H1 (cell line): ENCODE results near the gene YWHAQ. TPM values are rescaled to one million over a fixed set of nuclear protein-coding genes. Genes with fewer than 3 reads are reported as not detected.

Source experiments
- CTCF ChIA-PET: fragments of 300-600 bp; sonication (Branson Sonifier 250); formaldehyde crosslinking; loops from one replicate; lab custom pipeline; 2021; ENCODE audit not compliant: partially characterized antibody; lab: Charles Lee
- POLR2A ChIA-PET: fragments of 300-600 bp; sonication (Branson Sonifier 250); formaldehyde crosslinking; loops from one replicate; lab custom pipeline; 2021; ENCODE audit warnings: inconsistent platforms; ENCODE audit not compliant: partially characterized antibody; lab: Charles Lee
- DNase-seq, 2 experiments: peaks; one replicate each; pipeline versions ENCODE4 v3.0.0 to v3.0.0-alpha.2; 2010 to 2022; ENCODE audit warnings: low spot score in 2 of 2, low read depth in 1 of 2, mixed read lengths in 1 of 2
- FAIRE-seq: peaks from 2 replicates; lab custom pipeline; 2011; peaks lifted over from hg19 to GRCh38; lab: Jason Lieb, UNC
- H2AFZ ChIP-seq: 2 replicates; pipeline ENCODE4 v1.8.1; 2012; ENCODE audit warnings: low read length, inconsistent platforms
- H2AK5ac ChIP-seq: 2 replicates; pipeline ENCODE4 v1.6.1; 2013; ENCODE audit warnings: low read depth, low read length
- H2BK120ac ChIP-seq: replicated peaks from 2 replicates; pipeline ENCODE3; 2013; ENCODE audit warnings: low read depth, low read length, inconsistent platforms
- H2BK12ac ChIP-seq: 2 replicates; pipeline ENCODE4 v1.6.1; 2013; ENCODE audit warnings: low read depth, low read length
- H2BK15ac ChIP-seq: 2 replicates; pipeline ENCODE4 v1.6.1; 2013; ENCODE audit warnings: low read length
- H2BK20ac ChIP-seq: 2 replicates; pipeline ENCODE4 v1.6.1; 2013; ENCODE audit warnings: low read length
- H2BK5ac ChIP-seq: 2 replicates; pipeline ENCODE4 v1.6.1; 2013; ENCODE audit warnings: low read depth, low read length
- H3K14ac ChIP-seq: 2 replicates; pipeline ENCODE4 v1.6.1; 2013; ENCODE audit warnings: inconsistent platforms; ENCODE audit not compliant: insufficient read length
- H3K18ac ChIP-seq: 2 replicates; pipeline ENCODE4 v1.6.1; 2013; ENCODE audit warnings: low read length; ENCODE audit errors: extremely low read depth
- H3K23ac ChIP-seq: 2 replicates; pipeline ENCODE4 v1.6.1; 2013; ENCODE audit warnings: inconsistent platforms; ENCODE audit not compliant: insufficient read length
- H3K23me2 ChIP-seq: 2 replicates; pipeline ENCODE4 v1.6.1; 2013; ENCODE audit warnings: low read depth, low read length
- H3K27ac ChIP-seq: 2 replicates; pipeline ENCODE4 v1.6.1; 2011; ENCODE audit warnings: low read depth, low read length, inconsistent platforms
- H3K27me3 ChIP-seq, 4 experiments: replicated peaks in 1 of 4; 1 replicate in 1 of 4; 2 replicates in 3 of 4; pipeline versions ENCODE4 v1.6.1 to v1.8.1; 2011 to 2013; ENCODE audit warnings: low read length in 3 of 4, mild to moderate bottlenecking in 3 of 4, inconsistent platforms in 2 of 4, mixed read lengths in 2 of 4, moderate library complexity in 1 of 4; ENCODE audit not compliant: control insufficient read depth in 3 of 4, insufficient read depth in 3 of 4; ENCODE audit errors: extremely low read depth in 1 of 4
- H3K36me3 ChIP-seq, 4 experiments: 2 replicates each; pipeline versions ENCODE4 v1.6.1 to v1.8.1; 2011 to 2013; ENCODE audit warnings: mild to moderate bottlenecking in 4 of 4, low read length in 3 of 4, moderate library complexity in 2 of 4, control low read depth in 1 of 4, inconsistent platforms in 1 of 4; ENCODE audit not compliant: insufficient read depth in 4 of 4, control insufficient read depth in 2 of 4
- H3K4ac ChIP-seq: replicated peaks from 2 replicates; pipeline ENCODE3; 2013; ENCODE audit warnings: low read length, low read depth, mixed read lengths, inconsistent platforms; ENCODE audit not compliant: insufficient read length
- H3K4me1 ChIP-seq, 4 experiments: replicated peaks in 1 of 4; 1 replicate in 1 of 4; 2 replicates in 3 of 4; pipeline versions ENCODE4 v1.6.1 to v1.8.1; 2011 to 2013; ENCODE audit warnings: low read length in 3 of 4, inconsistent platforms in 2 of 4, mixed read lengths in 1 of 4; ENCODE audit not compliant: insufficient read depth in 4 of 4, control insufficient read depth in 3 of 4
- H3K4me2 ChIP-seq, 2 experiments: 2 replicates each; pipeline versions ENCODE4 v1.6.1 to v1.8.1; 2011 to 2013; ENCODE audit warnings: low read depth in 2 of 2, low read length in 2 of 2, control low read depth in 1 of 2, inconsistent platforms in 1 of 2, mild to moderate bottlenecking in 1 of 2; ENCODE audit not compliant: insufficient read depth in 1 of 2
- H3K4me3 ChIP-seq, 4 experiments: fragments of 200-600, 300-600 bp in 1 of 4; sonication (generic), shearing (Covaris generic), sonication (Bioruptor Twin) in 1 of 4; 2 replicates each; pipeline versions ENCODE4 v1.5.1 to v1.8.1; 2011 to 2016; ENCODE audit warnings: low read length in 4 of 4, low read depth in 3 of 4, control low read depth in 2 of 4, inconsistent platforms in 2 of 4, mild to moderate bottlenecking in 2 of 4, mixed read lengths in 1 of 4, moderate library complexity in 1 of 4; ENCODE audit not compliant: insufficient read depth in 2 of 4; ENCODE audit errors: extremely low read depth in 1 of 4
- H3K56ac ChIP-seq: replicated peaks from 2 replicates; pipeline ENCODE3; 2013; ENCODE audit warnings: low read depth, mild to moderate bottlenecking, mixed read lengths, low read length, inconsistent platforms; ENCODE audit not compliant: insufficient read length
- H3K79me1 ChIP-seq: 2 replicates; pipeline ENCODE4 v1.6.1; 2013; ENCODE audit warnings: low read depth, low read length, control low read depth
- H3K79me2 ChIP-seq, 2 experiments: 2 replicates each; pipeline versions ENCODE4 v1.6.1 to v1.8.1; 2012 to 2013; ENCODE audit warnings: low read length in 2 of 2, mild to moderate bottlenecking in 2 of 2, inconsistent platforms in 1 of 2; ENCODE audit not compliant: insufficient read depth in 2 of 2, control insufficient read depth in 1 of 2
- H3K9ac ChIP-seq, 4 experiments: replicated peaks in 1 of 4; 1 replicate in 1 of 4; 2 replicates in 3 of 4; pipeline versions ENCODE4 v1.6.1 to v1.8.1; 2011 to 2013; ENCODE audit warnings: low read depth in 3 of 4, low read length in 3 of 4, control low read depth in 2 of 4, mild to moderate bottlenecking in 2 of 4, moderate library complexity in 2 of 4, inconsistent platforms in 1 of 4; ENCODE audit errors: extremely low read depth in 1 of 4
- H3K9me3 ChIP-seq, 2 experiments: 2 replicates each; pipeline versions ENCODE4 v1.6.1 to v1.8.1; 2012 to 2013; ENCODE audit warnings: mild to moderate bottlenecking in 2 of 2, moderate library complexity in 2 of 2, control low read depth in 1 of 2, inconsistent platforms in 1 of 2, low read depth in 1 of 2, low read length in 1 of 2, mixed read lengths in 1 of 2; ENCODE audit not compliant: insufficient read depth in 2 of 2
- H4K20me1 ChIP-seq, 2 experiments: replicated peaks in 1 of 2; 2 replicates each; pipeline versions ENCODE3 to v1.8.1; 2011 to 2013; ENCODE audit warnings: inconsistent platforms in 2 of 2, low read length in 2 of 2, mild to moderate bottlenecking in 1 of 2; ENCODE audit not compliant: insufficient read depth in 2 of 2, control insufficient read depth in 1 of 2
- H4K5ac ChIP-seq: 2 replicates; pipeline ENCODE4 v1.6.1; 2013; ENCODE audit warnings: low read length, low read depth, mixed read lengths, inconsistent platforms; ENCODE audit not compliant: insufficient read length
- H4K8ac ChIP-seq: 2 replicates; pipeline ENCODE4 v1.8.0; 2013; ENCODE audit warnings: mild to moderate bottlenecking, moderate library complexity, low read length, inconsistent platforms; ENCODE audit not compliant: insufficient read depth; ENCODE audit errors: extremely low read depth
- H4K91ac ChIP-seq: replicated peaks from 2 replicates; pipeline ENCODE3; 2013; ENCODE audit warnings: low read length, mixed read lengths, inconsistent platforms; ENCODE audit not compliant: insufficient read length
- CBX8 ChIP-seq: fragments of 300-800, 300-1000 bp; sonication (generic); IDR thresholded peaks from 2 replicates; pipeline ENCODE4 v1.7.1; 2016; ENCODE audit warnings: low read depth, low read length, borderline replicate concordance
- CTBP2 ChIP-seq: IDR thresholded peaks from 2 replicates; pipeline ENCODE4 v1.7.0; 2011; ENCODE audit warnings: borderline replicate concordance, mild to moderate bottlenecking, moderate library complexity, mixed read lengths, low read length; ENCODE audit not compliant: insufficient read depth, insufficient read length
- FOSL1 ChIP-seq: IDR thresholded peaks from 2 replicates; pipeline ENCODE4 v1.6.1; 2011; ENCODE audit warnings: mild to moderate bottlenecking, low read depth, low read length, moderate library complexity; ENCODE audit not compliant: insufficient read depth
- GTF2F1 ChIP-seq: IDR thresholded peaks from 2 replicates; pipeline ENCODE4 v1.6.1; 2012; ENCODE audit warnings: low read depth, low read length, improper control_type of control experiment, borderline replicate concordance
- HDAC6 ChIP-seq: IDR thresholded peaks from one replicate; pipeline ENCODE4 v1.7.1; 2012; ENCODE audit warnings: low read depth, mild to moderate bottlenecking, inconsistent platforms, low read length, moderate library complexity
- JUN ChIP-seq: IDR thresholded peaks from 2 replicates; pipeline ENCODE4 v1.6.1; 2011; ENCODE audit warnings: low read depth, mild to moderate bottlenecking, improper control_type of control experiment, low read length
- POLR2A ChIP-seq, 2 experiments: IDR thresholded peaks; 1 replicate in 1 of 2; 2 replicates in 1 of 2; pipeline ENCODE4 v1.6.1; 2011; ENCODE audit warnings: low read depth in 2 of 2, low read length in 2 of 2, mild to moderate bottlenecking in 2 of 2; ENCODE audit errors: control extremely low read depth in 1 of 2
- SP2 ChIP-seq: IDR thresholded peaks from 2 replicates; pipeline ENCODE4 v1.6.1; 2012; ENCODE audit warnings: mild to moderate bottlenecking, low read length, inconsistent platforms
- SP4 ChIP-seq: IDR thresholded peaks from 2 replicates; pipeline ENCODE4 v1.6.1; 2012; ENCODE audit warnings: low read length, inconsistent platforms
- SRF ChIP-seq: IDR thresholded peaks from 2 replicates; pipeline ENCODE4 v1.6.1; 2011; ENCODE audit warnings: mild to moderate bottlenecking, low read depth, low read length, moderate library complexity
- TAF7 ChIP-seq: optimal IDR thresholded peaks from 2 replicates; pipeline ENCODE3; 2011; ENCODE audit warnings: low read depth, mild to moderate bottlenecking, inconsistent platforms, low read length, moderate library complexity, borderline replicate concordance
- TEAD4 ChIP-seq: IDR thresholded peaks from 2 replicates; pipeline ENCODE4 v1.6.1; 2012; ENCODE audit warnings: low read depth, low read length, inconsistent platforms, mixed read lengths
- USF2 ChIP-seq: IDR thresholded peaks from 2 replicates; pipeline ENCODE4 v1.6.1; 2011; ENCODE audit warnings: low read length, improper control_type of control experiment
- ZNF274 ChIP-seq: IDR thresholded peaks from 2 replicates; pipeline ENCODE4 v1.7.0; 2012; ENCODE audit warnings: low read length, borderline replicate concordance; ENCODE audit errors: extremely low read depth
- WGBS, 2 experiments: shearing (Covaris generic) in 1 of 2; methylation state at CpG; one replicate each; pipeline versions ENCODE4 v1.1.6 to v1.1.7; 2013 to 2015; ENCODE audit warnings: low lambda C conversion rate in 2 of 2, mixed read lengths in 2 of 2, inconsistent platforms in 1 of 2, low coverage in 1 of 2, missing lambda C conversion rate in 1 of 2; ENCODE audit not compliant: insufficient replicate concordance in 2 of 2, insufficient coverage in 1 of 2, insufficient read length in 1 of 2; ENCODE audit errors: extremely low coverage in 1 of 2, missing lambda C conversion rate in 1 of 2; 5-methylcytosine and 5-hydroxymethylcytosine counted together
- polyA plus RNA-seq, 7 experiments: library from polyadenylated mRNA; depleted of rRNA in 3 of 7; stranded (reverse) in 5 of 7; unstranded in 2 of 7; fragments of >200 nt in 5 of 7; fragments of 200-250 nt in 2 of 7; gene quantifications; 1 replicate in 5 of 7; 2 replicates in 1 of 7; 4 replicates in 1 of 7; pipeline versions ENCODE4 v1.2.1 to v1.2.3, GENCODE V29; 2011 to 2013; ENCODE audit warnings: missing spikeins in 2 of 7, mixed read lengths in 2 of 7
- total RNA-seq: library from RNA; stranded (reverse); fragmentation: NEBNext Ultra II Directional; extraction: Animal tissue kit (Norgen Biotek cat#: 25700); gene quantifications from 2 replicates; pipeline ENCODE4 v1.2.1, GENCODE V29; 2021

Gene YWHAQ
- total and polyA plus RNA-seq, 2 of the 8 experiments (the other 6 are each of a cell fraction or from before 2014, with no cell fraction given) = 244 to 480 TPM

- WGBS, 2 experiments = 92% methylated on average over 5 of the region's 5 CpGs; no CpG with 5 or more reads in 1 of the 2 experiments
- Histone ChIP-seq H3K4me2 (no peak overlapping the region), H3K27ac (no peak overlapping the region), H4K8ac (no peak overlapping the region), H3K23me2 (peaks cover 6% of the 10 kb centered on the region; the same call in 1 of the 2 replicates), H2BK20ac (no peak overlapping the region), H2BK15ac (no peak overlapping the region), H3K4ac (no peak overlapping the region), H3K56ac (no peak overlapping the region), H3K79me1 (no peaks in the 10 kb centered on the region), H2BK5ac (no peak overlapping the region), H4K5ac (no peak overlapping the region), H3K36me3 (no peaks in the 10 kb centered on the region), H3K23ac (no peak overlapping the region), H3K18ac (no peak overlapping the region), H3K9ac (no peak overlapping the region), H2BK12ac (no peak overlapping the region), H3K4me1 (peaks cover 2 to 8% (median 3%) of the 10 kb centered on the region in 4 experiments), H3K27me3 (no peaks in the 10 kb centered on the region), H3K4me3 (no peak overlapping the region), H4K20me1 (no peaks in the 10 kb centered on the region), H3K9me3 (no peaks in the 10 kb centered on the region), H2AK5ac (no peak overlapping the region), H4K91ac (no peak overlapping the region), H3K14ac (no peak overlapping the region), H3K79me2 (no peaks in the 10 kb centered on the region), H2BK120ac (no peak overlapping the region), H2AFZ (no peak overlapping the region)
- no peak for DNase-seq
- no peak for FAIRE-seq
- CTCF ChIA-PET = no interaction called here
- POLR2A ChIA-PET = no interaction called here
- TF ChIP-seq POLR2A (IDR thresholded peaks at IDR 0.05; ENCODE audit: control extremely low read depth in 1 of 2, low read depth in 2 of 2, low read length in 2 of 2) (no peak), CBX8 (no peak), SRF (no peak), JUN (no peak), SP4 (no peak), SP2 (no peak), CTBP2 (no peak), USF2 (no peak), HDAC6 (no peak), TAF7 (no peak), TEAD4 (no peak), GTF2F1 (no peak), ZNF274 (no peak), FOSL1 (no peak)
These were observed 22.2 kb upstream of the YWHAQ start for GRCh38 chr2:9652898-9653479.
